ENCODE results near the gene BFAR.
"Not testable (repeated sequence)": the region's sequence is repeated elsewhere in the genome, so short reads cannot be mapped to it uniquely, and the experiment has no call there.

BFAR gene

DNA sequence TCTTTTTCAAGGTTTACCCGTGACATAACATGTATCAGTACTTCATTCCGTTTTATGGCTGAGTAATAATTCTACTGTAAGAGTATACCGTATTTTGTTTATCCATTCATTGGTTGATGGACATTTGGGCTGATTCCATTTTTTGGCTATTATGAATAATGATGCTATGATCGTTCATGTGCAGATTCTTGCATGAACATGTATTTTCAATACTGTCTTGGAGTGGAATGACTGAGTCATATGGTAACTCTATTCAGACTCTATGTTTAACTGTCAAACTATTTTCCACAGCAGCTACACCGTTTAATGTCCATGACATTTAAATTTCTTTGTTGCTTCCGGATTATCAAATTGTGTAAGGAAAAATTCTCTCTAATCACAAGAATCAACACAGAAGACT, 17.9 kb downstream of the BFAR start:
- Histone ChIP-seq H3K36me3 (replicated peaks) (peaks cover 81% of the 10 kb centered on the region), H3K4me1 (no peaks in the 10 kb centered on the region), H3K4me3 (no peak overlapping the region), H3K27me3 (ENCODE audit: low read depth) (no peaks in the 10 kb centered on the region), H3K9me3 (no peaks in the 10 kb centered on the region)
- no peak for DNase-seq (ENCODE audit: low spot score in 2 of 2)
- in situ Hi-C loops (cut with MboI; ENCODE audit: low sequenced_read_pairs): no loop called here

DNA sequence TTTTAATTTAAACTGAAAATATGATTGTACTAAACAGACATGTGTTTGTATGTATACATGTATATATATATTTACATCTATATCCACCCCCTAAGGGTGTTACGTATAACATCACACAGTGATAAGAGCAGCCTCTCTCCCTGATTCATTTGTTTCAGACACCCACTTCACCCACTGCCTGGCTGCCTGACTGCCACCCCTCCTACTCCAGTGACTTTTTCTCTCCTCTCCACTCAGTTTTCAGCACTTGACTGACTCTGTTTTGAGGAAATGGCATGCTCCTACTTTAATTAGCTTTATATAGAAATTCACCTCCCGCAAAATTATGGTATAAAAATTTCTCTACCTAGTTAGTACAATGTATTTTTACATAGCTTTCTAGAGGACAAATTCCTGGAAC, 20.0 kb downstream of the BFAR start:
- peaks cover 77% of the 10 kb centered on the region for H3K36me3 ChIP-seq (replicated peaks)

DNA sequence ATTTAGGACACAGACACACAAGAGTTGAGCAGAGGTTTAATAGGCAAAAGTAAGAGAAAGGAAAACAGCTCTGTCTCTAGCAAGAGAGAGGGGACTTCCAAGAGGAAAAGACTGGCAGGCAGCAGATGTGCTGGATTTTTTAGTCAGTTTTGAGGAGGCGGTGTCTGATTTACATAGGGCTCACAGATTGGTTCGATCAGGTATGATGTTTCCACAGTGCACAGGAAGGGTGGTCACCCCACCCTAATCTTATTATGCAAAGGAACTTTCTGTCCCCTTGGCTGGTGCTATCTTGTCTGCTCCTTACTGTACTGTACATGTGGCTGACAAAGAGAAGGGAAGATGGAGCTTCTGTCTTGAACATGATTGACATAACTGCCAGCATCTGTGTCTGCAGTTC, 25.3 kb downstream of the BFAR start:
- in situ Hi-C loops (cut with MboI; ENCODE audit: low sequenced_read_pairs): no loop called here
- H3K9me3 ChIP-seq: no peaks in the 10 kb centered on the region
- no peaks in the 10 kb centered on the region for H3K27me3 ChIP-seq (ENCODE audit: low read depth)
- H3K4me1 ChIP-seq: no peaks in the 10 kb centered on the region; the same call in 1 of the 2 replicates
- no peak overlapping the region for H3K4me3 ChIP-seq
- H3K36me3 ChIP-seq (replicated peaks): peaks cover 71% of the 10 kb centered on the region
- no peak for DNase-seq (ENCODE audit: low spot score in 2 of 2)

More for the DNA sequence above, 20.0 kb downstream of the BFAR start:
- H3K27me3 ChIP-seq (ENCODE audit: low read depth): no peaks in the 10 kb centered on the region
- H3K4me1 ChIP-seq: no peaks in the 10 kb centered on the region; the same call in 1 of the 2 replicates
- in situ Hi-C loops (cut with MboI; ENCODE audit: low sequenced_read_pairs): no loop called here
- H3K4me3 ChIP-seq: no peak overlapping the region
- no peak for DNase-seq (ENCODE audit: low spot score in 2 of 2)
- no peaks in the 10 kb centered on the region for H3K9me3 ChIP-seq

DNA sequence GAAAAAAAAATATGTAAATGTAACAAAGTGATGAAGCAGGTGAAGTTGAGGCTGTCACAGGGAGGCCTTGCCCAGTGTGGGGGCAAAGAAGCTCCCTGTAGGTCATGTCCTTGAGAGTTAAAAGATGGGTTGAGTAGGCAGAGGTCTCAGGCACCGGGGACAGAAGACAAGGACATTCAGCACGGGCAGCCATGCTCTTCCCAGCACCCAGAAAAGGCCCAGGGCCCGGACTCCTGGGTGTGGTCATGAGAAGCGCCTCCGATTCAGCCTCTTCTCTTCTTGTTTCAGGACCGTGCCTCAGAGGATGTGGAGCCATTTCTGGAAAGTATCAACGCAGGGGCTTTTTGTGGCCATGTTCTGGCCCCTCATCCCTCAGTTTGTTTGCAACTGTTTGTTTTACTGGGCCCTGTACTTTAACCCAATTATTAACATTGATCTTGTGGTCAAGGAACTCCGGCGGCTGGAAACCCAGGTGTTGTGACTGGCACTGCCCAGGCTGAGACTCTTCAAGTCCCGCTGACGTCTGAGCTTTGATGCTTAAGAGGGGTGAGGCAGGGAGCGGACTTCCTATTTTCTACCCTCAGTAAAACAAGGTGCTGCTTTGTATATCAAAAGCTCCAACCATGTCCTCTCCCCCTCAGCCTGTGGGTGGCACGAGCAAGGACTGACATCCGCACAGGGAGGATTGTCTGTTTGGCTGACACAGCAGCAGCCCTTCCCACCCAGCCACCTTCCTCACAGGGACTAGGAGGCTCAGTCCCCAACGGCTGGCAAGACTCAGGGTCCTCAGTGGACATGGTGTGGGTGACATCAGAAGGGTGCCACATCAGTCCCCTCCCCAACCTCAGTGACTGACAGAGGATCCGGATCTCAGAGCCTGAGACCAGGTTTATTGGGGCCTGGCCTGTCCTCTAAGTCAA, 34.9 kb downstream of the BFAR start:
- Histone ChIP-seq H3K27me3 (ENCODE audit: low read depth) (no peaks in the 10 kb centered on the region), H3K4me1 (no peaks in the 10 kb centered on the region), H3K36me3 (replicated peaks) (peaks cover 44% of the 10 kb centered on the region), H3K4me3 (no peak overlapping the region), H3K9me3 (no peaks in the 10 kb centered on the region)
- in situ Hi-C loops (cut with MboI; ENCODE audit: low sequenced_read_pairs): no loop called here
- DNase-seq (ENCODE audit: low spot score in 2 of 2): no peak

DNA sequence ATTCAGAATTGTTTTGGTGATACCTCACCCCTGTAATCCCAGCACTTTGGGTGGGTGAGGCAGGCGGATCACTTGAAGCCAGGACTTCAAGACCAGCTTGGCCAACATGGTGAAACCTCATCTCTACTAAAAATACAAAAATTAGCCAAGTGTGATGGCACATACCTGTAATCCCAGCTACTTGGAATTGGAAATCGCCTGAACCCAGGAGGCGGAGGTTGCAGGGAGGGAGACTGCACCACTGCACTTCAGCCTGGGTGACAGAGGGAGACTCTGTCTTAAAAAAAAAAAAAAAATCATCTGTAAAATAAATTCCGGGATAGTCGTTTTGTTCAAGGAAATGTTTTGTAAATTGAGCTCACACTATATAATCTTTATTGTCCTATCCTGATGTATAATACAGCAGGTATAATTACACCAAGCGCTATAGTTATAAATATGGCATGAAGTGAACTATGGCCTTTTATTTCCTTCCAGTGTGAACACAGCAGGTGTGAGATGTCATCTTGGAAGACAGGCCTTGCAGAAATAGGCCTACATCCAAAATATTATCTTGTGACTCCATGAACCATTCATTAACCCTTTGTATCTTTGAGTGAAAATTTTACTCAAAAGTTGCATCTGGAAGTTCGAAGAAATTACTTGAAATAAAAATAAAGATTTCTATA, 35.9 kb downstream of the BFAR start:
- H3K4me3 ChIP-seq: no peak overlapping the region
- no peak for DNase-seq (ENCODE audit: low spot score in 2 of 2)
- in situ Hi-C loops (cut with MboI; ENCODE audit: low sequenced_read_pairs): no loop called here
- no peaks in the 10 kb centered on the region for H3K27me3 ChIP-seq (ENCODE audit: low read depth)
- no peaks in the 10 kb centered on the region for H3K4me1 ChIP-seq
- no peaks in the 10 kb centered on the region for H3K9me3 ChIP-seq
- peaks cover 33% of the 10 kb centered on the region for H3K36me3 ChIP-seq (replicated peaks)

DNA sequence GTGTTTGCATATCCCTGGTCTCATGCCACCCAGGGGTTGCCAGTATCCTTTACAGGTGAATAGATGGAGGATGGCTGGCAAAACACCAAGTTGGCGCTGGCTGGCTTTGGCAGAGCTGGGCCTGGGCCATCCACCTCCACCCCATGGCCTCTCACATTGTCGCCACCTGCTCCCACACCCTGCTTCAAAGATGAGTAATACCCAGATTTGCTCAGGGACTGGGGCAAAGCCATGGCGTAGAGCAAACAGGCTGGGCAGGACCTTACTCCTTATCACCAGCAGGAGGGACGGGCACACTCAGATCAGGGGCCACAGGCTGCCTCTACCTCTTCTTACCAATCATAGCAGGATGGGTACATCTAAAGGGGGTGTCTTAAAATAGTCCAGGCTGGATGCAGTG, 37.0 kb downstream of the BFAR start:
- Histone ChIP-seq H3K27me3 (ENCODE audit: low read depth) (no peaks in the 10 kb centered on the region), H3K4me1 (no peaks in the 10 kb centered on the region), H3K36me3 (replicated peaks) (peaks cover 24% of the 10 kb centered on the region), H3K4me3 (no peak overlapping the region), H3K9me3 (no peaks in the 10 kb centered on the region)
- in situ Hi-C loops (cut with MboI; ENCODE audit: low sequenced_read_pairs): no loop called here
- no peak for DNase-seq (ENCODE audit: low spot score in 2 of 2)

DNA sequence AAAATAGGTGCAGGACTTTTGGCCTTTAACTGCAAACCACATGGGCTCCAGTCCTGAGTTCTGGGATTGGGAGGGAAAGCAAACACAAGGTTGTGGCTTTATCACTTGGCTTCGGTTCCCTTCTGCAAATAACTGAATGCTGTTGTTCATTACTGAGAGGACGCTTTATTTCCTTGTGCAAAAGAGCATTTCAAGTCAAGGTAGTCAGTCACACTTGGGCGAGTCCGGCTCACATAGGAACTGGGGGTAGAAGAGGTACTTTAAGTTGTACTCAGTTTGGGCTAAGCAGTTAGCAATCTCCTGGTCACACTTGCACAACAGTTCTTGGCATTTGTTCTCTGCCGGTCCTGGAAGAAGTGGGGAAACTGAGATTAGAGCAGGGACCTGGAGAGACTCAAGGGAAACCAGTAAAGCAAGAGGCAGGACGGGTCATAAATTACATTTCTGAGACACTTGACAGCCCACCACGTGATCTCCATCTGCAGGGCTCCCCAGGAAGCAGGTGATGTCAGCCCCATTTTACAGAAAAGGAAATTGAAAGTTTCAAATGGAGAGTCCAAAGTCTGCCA, 39.7 kb downstream of the BFAR start:
- Histone ChIP-seq H3K36me3 (replicated peaks) (peaks cover 4% of the 10 kb centered on the region), H3K4me3 (no peak overlapping the region), H3K27me3 (ENCODE audit: low read depth) (no peaks in the 10 kb centered on the region), H3K9me3 (no peaks in the 10 kb centered on the region), H3K4me1 (no peaks in the 10 kb centered on the region)
- in situ Hi-C loops (cut with MboI; ENCODE audit: low sequenced_read_pairs): no loop called here
- DNase-seq (ENCODE audit: low spot score in 2 of 2): no peak

DNA sequence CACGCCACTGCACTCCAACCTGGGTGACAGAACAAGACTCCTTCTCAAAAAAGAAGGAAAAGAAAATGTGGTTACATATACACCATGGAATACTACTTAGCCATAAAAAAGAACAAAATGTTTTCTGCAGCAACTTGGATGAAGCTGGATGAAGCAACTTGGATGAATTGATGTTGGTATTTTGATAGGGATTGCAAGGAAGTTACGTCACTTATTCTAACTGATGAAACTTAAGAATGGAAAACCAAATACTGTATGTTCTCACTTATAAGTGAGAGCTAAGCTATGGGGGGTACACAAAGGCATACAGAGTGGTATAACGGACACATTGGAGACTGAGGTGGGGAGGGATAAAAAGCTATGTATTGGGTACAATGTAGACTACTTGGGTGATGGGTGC, 43.9 kb downstream of the BFAR start:
- Histone ChIP-seq H3K27me3 (ENCODE audit: low read depth) (no peaks in the 10 kb centered on the region), H3K9me3 (no peaks in the 10 kb centered on the region), H3K4me3 (no peak overlapping the region), H3K4me1 (no peaks in the 10 kb centered on the region), H3K36me3 (replicated peaks) (no peaks in the 10 kb centered on the region)
- DNase-seq (ENCODE audit: low spot score in 2 of 2): no peak
- in situ Hi-C loops (cut with MboI; ENCODE audit: low sequenced_read_pairs): no loop called here

DNA sequence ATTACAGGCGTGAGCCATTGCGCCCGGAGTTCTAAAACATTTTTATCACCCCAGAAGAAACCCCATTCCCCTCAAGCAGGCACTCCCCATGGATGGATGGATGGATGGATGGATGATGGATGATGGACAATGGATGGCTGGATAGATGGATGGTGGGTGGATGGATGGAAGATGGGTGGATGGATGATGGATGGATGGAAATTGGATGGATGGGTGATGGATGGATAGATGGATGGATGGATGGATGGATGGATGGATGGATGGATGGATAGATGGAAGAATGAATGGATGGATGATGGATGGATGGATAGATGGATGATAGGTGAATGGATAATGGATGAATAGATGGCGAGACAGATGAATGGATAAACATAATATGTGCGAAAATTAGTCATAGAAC, 44.9 kb downstream of the BFAR start:
- H3K27me3 ChIP-seq (ENCODE audit: low read depth): no peaks in the 10 kb centered on the region
- no peaks in the 10 kb centered on the region for H3K9me3 ChIP-seq
- in situ Hi-C loops (cut with MboI; ENCODE audit: low sequenced_read_pairs): no loop called here
- DNase-seq (ENCODE audit: low spot score in 2 of 2): no peak
- no peak overlapping the region for H3K4me3 ChIP-seq
- no peaks in the 10 kb centered on the region for H3K36me3 ChIP-seq (replicated peaks)
- H3K4me1 ChIP-seq: no peaks in the 10 kb centered on the region

DNA sequence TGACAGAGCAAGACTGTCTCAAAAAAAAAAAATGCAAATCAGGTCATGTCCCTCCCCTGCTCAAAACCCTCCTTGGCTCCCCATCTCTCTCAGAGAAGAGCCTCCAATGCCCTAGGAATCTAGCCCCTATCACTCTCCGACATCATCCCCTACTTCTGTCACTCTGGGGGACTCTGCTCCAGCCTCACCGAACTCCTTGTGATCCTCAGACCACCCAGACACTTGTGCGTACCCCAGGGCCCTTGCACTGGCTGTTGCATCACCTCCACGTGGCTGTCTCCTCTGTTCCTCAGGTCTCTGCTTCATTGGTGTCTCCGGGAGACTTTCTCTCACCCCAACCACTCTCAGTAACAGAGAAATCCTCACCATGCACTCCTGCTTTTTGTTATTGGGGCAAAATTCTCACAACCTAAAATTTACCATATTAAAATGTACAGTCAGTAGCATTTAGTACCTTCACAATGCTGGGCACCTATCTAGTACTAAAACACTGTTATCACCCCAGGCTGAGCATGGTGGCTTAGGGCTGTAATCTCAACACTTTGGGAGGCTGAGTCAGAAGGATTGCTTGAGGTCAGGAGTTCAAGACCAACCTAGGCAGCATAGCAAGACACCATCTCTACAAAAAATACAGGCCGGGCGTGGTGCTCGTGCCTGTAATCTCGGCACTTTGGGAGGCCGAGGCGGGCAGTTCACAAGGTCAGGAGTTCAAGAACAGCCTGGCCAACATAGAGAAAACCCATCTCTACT, 46.2 kb downstream of the BFAR start:
- H3K4me1 ChIP-seq: no peaks in the 10 kb centered on the region
- in situ Hi-C loops (cut with MboI; ENCODE audit: low sequenced_read_pairs): no loop called here
- no peaks in the 10 kb centered on the region for H3K36me3 ChIP-seq (replicated peaks)
- no peaks in the 10 kb centered on the region for H3K27me3 ChIP-seq (ENCODE audit: low read depth)
- H3K4me3 ChIP-seq: no peak overlapping the region
- H3K9me3 ChIP-seq: no peaks in the 10 kb centered on the region
- no peak for DNase-seq (ENCODE audit: low spot score in 2 of 2)

DNA sequence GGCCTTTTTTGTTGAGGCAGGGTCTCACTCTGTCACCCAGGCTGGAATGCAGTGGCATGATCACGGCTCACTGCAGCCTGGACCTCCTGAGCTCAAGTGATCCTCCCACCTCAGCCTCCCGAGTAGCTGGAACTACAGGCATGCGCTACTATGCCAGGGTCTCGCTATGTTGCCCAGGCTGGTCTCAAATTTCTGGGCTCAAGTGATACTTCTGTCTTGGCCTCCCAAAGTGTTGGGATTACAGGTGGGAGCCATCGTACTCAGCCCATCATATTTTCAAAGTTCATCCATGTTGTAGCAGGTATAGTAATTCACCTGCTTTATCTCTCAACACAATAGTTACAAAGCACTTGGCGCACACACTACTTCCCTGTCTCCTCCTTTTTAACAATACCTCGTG, 47.6 kb downstream of the BFAR start:
- H3K9me3 ChIP-seq; H3K4me1 ChIP-seq; DNase-seq (ENCODE audit: low spot score in 2 of 2); H3K4me3 ChIP-seq; H3K27me3 ChIP-seq (ENCODE audit: low read depth); H3K36me3 ChIP-seq (replicated peaks); in situ Hi-C loops (cut with MboI; ENCODE audit: low sequenced_read_pairs): not testable (repeated sequence)

DNA sequence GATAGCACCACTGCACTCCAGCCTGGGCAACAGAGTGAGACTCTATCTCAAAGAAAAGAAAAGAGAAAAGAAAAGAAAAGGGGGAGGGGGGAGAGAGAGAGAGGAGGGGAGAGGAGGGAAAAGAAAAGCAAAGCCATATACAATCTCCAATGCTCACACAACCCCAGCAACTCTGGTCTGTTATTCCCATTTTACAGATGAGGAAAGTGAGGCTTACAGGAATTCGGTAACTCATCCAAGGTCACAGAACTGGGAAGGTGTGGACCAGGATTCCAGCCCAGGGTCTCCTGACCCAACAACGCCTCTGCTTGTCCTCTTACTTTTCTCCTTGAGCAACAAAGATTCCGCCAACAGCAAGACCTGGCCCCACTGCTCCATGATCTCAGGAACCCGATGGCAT, 48.4 kb downstream of the BFAR start:
- DNase-seq (ENCODE audit: low spot score in 2 of 2): no peak
- no peaks in the 10 kb centered on the region for H3K9me3 ChIP-seq
- H3K4me3 ChIP-seq: no peak overlapping the region
- no peaks in the 10 kb centered on the region for H3K27me3 ChIP-seq (ENCODE audit: low read depth)
- in situ Hi-C loops (cut with MboI; ENCODE audit: low sequenced_read_pairs): no loop called here
- H3K4me1 ChIP-seq: no peaks in the 10 kb centered on the region
- H3K36me3 ChIP-seq (replicated peaks): no peaks in the 10 kb centered on the region

DNA sequence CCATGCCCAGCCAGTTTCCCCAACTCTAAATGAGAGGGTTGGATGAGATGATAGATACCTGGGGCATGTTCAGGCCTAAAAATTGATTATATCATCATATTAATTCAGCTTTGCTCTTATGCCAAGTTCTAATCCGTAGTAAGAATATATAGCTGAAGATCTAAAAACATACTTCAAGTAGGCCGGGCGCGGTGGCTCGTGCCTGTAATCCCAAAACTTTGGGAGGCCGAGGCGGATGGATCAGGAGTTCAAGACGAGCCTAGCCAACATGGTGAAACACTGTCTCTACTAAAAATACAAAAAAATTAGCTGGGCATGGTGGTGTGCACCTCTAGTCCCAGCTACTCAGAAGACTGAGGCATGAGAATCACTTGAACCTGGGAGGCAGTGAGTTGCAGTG, 49.4 kb downstream of the BFAR start:
- in situ Hi-C loops (cut with MboI; ENCODE audit: low sequenced_read_pairs): no loop called here
- no peaks in the 10 kb centered on the region for H3K9me3 ChIP-seq
- DNase-seq (ENCODE audit: low spot score in 2 of 2): no peak
- H3K36me3 ChIP-seq (replicated peaks): no peaks in the 10 kb centered on the region
- no peak overlapping the region for H3K4me3 ChIP-seq
- no peaks in the 10 kb centered on the region for H3K27me3 ChIP-seq (ENCODE audit: low read depth)
- H3K4me1 ChIP-seq: no peaks in the 10 kb centered on the region
